HepG2 (cell line): ENCODE results near the gene BCL11B. TPM values are rescaled to one million over a fixed set of nuclear protein-coding genes. Genes with fewer than 3 reads are reported as not detected.
A peak's percentile ranks its signal among the peaks of the same experiment; 100 is the strongest.

Experiments
- BRD4 ChIP-seq: sonication (generic); formaldehyde crosslinking; IDR thresholded peaks from 2 replicates; pipeline ENCODE4 v1.4.0; 2020; ENCODE audit warnings: missing genetic modification reagents
- HDAC6 ChIP-seq: fragments of 200-600 bp; sonication (generic); IDR thresholded peaks from 2 replicates; pipeline ENCODE4 v1.7.0; 2017; ENCODE audit warnings: mild to moderate bottlenecking, antibody characterized with exemption, low read length, low read depth
- KAT2B ChIP-seq: fragments of 150-350 bp; IDR thresholded peaks from 2 replicates; pipeline ENCODE4 v1.6.1; 2014; ENCODE audit warnings: low read depth, low read length, borderline replicate concordance
- NCOR1 ChIP-seq: fragments of 200-600 bp; sonication (generic); IDR thresholded peaks from 2 replicates; pipeline ENCODE4 v1.7.0; 2017; ENCODE audit warnings: antibody characterized with exemption, low read length, borderline replicate concordance
- NR2F6 ChIP-seq, 2 experiments: IDR thresholded peaks; 2 replicates each; pipeline ENCODE4 v1.6.1; 2016; ENCODE audit warnings: antibody characterized with exemption in 1 of 2, mild to moderate bottlenecking in 1 of 2
- WIZ ChIP-seq: sonication (generic); formaldehyde crosslinking; IDR thresholded peaks from 2 replicates; pipeline ENCODE4 v1.5.1; 2020; ENCODE audit warnings: mild to moderate bottlenecking, missing genetic modification reagents
- ZFY ChIP-seq: sonication (generic); formaldehyde crosslinking; IDR thresholded peaks from 2 replicates; pipeline ENCODE4 v1.4.0; 2020; ENCODE audit warnings: missing genetic modification reagents
- ZNF264 ChIP-seq: sonication (generic); formaldehyde crosslinking; IDR thresholded peaks from 2 replicates; pipeline ENCODE4 v1.4.0; 2020; ENCODE audit warnings: missing genetic modification reagents
- ZNF33A ChIP-seq: sonication (generic); formaldehyde crosslinking; IDR thresholded peaks from 2 replicates; pipeline ENCODE4 v1.5.1; 2020; ENCODE audit warnings: missing genetic modification reagents, mild to moderate bottlenecking, moderate library complexity, borderline replicate concordance
- ZNF552 ChIP-seq: sonication (generic); formaldehyde crosslinking; IDR thresholded peaks from 2 replicates; pipeline ENCODE4 v1.9.0; 2022; ENCODE audit warnings: missing genetic modification reagents, mild to moderate bottlenecking, borderline replicate concordance
- polyA plus RNA-seq, 8 experiments: library from polyadenylated mRNA; depleted of rRNA in 3 of 8; stranded (reverse) in 7 of 8; unstranded in 1 of 8; fragments of >200 nt; fragmentation: Illumina TruSeq in 4 of 8; extraction: Trizol in 4 of 8; gene quantifications; 2 replicates each; pipeline versions ENCODE4 v1.2.1 to v1.2.3, GENCODE V29; 2011 to 2016; ENCODE audit warnings: low read depth in 4 of 8, missing spikeins in 1 of 8, mixed read lengths in 1 of 8; ENCODE audit not compliant: insufficient read depth in 1 of 8
- total RNA-seq, 5 experiments: library from RNA; depleted of rRNA; stranded (reverse); fragments of >200 nt; fragmentation: Illumina TruSeq; extraction: Trizol; gene quantifications; 2 replicates each; pipeline ENCODE4 v1.2.3, GENCODE V29; 2016; ENCODE audit warnings: low read depth in 1 of 5
- TF ChIP-seq, protein P1 (sequence below), 2 experiments: sonication (generic) in 1 of 2; formaldehyde crosslinking in 1 of 2; IDR thresholded peaks; 2 replicates each; pipeline versions ENCODE4 v1.4.0 to v1.6.1; 2016 to 2020; ENCODE audit warnings: borderline replicate concordance in 1 of 2, low read depth in 1 of 2, mild to moderate bottlenecking in 1 of 2, missing genetic modification reagents in 1 of 2
- TF ChIP-seq, protein P2 (sequence below): sonication (generic); formaldehyde crosslinking; conservative IDR thresholded peaks from 2 replicates; pipeline ENCODE4 v1.4.0; 2020; ENCODE audit warnings: missing genetic modification reagents
- TF ChIP-seq, protein P3 (sequence below): sonication (generic); formaldehyde crosslinking; IDR thresholded peaks from 2 replicates; pipeline ENCODE4 v1.8.0; 2022; ENCODE audit warnings: mild to moderate bottlenecking, missing genetic modification reagents, moderate library complexity
- TF ChIP-seq, protein P4 (sequence below): sonication (generic); formaldehyde crosslinking; IDR thresholded peaks from 2 replicates; pipeline ENCODE4 v1.5.1; 2020; ENCODE audit warnings: mild to moderate bottlenecking, missing genetic modification reagents, borderline replicate concordance

Gene BCL11B
- total and polyA plus RNA-seq, 2 of the 13 experiments (the other 11 are each of a cell fraction or from before 2014, with no cell fraction given), result not detected

DNA sequence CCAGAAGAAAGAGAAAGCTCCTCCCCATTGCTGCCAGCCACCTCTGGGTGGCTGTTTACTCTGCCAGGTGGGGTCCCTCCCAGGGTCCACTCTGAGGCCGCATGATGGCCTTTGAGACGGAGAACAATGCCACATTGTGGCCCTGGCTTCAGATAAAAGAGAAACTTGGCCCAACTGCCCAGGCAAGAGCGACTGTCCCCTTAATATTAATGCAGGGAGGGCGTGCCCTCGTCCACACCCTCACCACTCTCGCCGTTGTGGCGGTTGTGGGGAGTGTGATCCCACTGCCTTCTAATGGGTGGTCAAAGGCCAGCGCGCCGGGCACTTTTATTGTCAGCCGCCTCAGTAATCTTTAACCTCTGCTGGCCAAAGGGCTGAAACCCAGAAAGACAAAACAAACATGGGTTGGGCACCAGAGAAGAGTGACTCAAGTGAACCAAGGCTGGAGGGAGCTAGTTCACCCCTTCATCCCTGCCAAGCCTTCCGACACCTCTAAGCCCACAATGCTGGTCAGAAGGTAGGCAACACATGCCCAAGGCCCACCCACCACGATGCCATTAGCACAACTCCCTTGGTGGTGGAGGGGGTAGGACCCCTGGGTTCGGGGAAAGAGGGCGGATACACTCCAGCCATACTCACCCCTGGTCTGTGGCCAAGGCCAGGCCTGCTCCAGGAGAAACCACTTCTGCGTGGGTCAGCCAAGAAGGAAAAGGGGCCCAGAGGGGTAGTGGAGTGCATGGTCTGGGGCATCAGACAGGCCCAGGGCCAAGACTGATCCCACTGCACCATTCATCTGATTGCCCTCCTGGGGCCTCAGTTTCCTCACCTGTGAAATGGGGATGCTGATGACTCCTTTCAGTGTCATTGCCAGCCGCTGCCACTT is 44.5 kb upstream of the BCL11B start (continued):
- TF ChIP-seq, protein P1, sequence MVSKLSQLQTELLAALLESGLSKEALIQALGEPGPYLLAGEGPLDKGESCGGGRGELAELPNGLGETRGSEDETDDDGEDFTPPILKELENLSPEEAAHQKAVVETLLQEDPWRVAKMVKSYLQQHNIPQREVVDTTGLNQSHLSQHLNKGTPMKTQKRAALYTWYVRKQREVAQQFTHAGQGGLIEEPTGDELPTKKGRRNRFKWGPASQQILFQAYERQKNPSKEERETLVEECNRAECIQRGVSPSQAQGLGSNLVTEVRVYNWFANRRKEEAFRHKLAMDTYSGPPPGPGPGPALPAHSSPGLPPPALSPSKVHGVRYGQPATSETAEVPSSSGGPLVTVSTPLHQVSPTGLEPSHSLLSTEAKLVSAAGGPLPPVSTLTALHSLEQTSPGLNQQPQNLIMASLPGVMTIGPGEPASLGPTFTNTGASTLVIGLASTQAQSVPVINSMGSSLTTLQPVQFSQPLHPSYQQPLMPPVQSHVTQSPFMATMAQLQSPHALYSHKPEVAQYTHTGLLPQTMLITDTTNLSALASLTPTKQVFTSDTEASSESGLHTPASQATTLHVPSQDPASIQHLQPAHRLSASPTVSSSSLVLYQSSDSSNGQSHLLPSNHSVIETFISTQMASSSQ (IDR thresholded peaks at IDR 0.05; ENCODE audit: low read depth), result peak; percentile 68
- TF ChIP-seq, protein P1 (CRISPR knock-in tag; IDR thresholded peaks at IDR 0.05; ENCODE audit: borderline replicate concordance), result 0 out of 2 replicates have a peak, but pooled peaks have one; percentile 63
- TF ChIP-seq KAT2B (no peak), NR2F6 (IDR thresholded peaks at IDR 0.05) (peak; percentile 92), NR2F6 (CRISPR knock-in tag; IDR thresholded peaks at IDR 0.05) (peak; percentile 90), BRD4 (0 out of 2 replicates have a peak, but pooled peaks have one; percentile 33), HDAC6 (no peak), ZFY (CRISPR knock-in tag) (peak; percentile 44; the same call in 1 of the 2 replicates), WIZ (CRISPR knock-in tag) (no peak), ZNF552 (0 out of 2 replicates have a peak, but pooled peaks have one; percentile 69), ZNF264 (CRISPR knock-in tag) (peak; percentile 68; the same call in 1 of the 2 replicates), NCOR1 (peak; percentile 86), ZNF33A (CRISPR knock-in tag) (no peak)
- TF ChIP-seq, protein P2, sequence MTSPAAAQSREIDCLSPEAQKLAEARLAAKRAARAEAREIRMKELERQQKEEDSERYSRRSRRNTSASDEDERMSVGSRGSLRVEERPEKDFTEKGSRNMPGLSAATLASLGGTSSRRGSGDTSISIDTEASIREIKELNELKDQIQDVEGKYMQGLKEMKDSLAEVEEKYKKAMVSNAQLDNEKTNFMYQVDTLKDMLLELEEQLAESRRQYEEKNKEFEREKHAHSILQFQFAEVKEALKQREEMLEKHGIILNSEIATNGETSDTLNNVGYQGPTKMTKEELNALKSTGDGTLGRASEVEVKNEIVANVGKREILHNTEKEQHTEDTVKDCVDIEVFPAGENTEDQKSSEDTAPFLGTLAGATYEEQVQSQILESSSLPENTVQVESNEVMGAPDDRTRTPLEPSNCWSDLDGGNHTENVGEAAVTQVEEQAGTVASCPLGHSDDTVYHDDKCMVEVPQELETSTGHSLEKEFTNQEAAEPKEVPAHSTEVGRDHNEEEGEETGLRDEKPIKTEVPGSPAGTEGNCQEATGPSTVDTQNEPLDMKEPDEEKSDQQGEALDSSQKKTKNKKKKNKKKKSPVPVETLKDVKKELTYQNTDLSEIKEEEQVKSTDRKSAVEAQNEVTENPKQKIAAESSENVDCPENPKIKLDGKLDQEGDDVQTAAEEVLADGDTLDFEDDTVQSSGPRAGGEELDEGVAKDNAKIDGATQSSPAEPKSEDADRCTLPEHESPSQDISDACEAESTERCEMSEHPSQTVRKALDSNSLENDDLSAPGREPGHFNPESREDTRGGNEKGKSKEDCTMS, result no peak
- TF ChIP-seq, protein P3, sequence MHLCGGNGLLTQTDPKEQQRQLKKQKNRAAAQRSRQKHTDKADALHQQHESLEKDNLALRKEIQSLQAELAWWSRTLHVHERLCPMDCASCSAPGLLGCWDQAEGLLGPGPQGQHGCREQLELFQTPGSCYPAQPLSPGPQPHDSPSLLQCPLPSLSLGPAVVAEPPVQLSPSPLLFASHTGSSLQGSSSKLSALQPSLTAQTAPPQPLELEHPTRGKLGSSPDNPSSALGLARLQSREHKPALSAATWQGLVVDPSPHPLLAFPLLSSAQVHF (CRISPR knock-in tag), result no peak
- TF ChIP-seq, protein P4, sequence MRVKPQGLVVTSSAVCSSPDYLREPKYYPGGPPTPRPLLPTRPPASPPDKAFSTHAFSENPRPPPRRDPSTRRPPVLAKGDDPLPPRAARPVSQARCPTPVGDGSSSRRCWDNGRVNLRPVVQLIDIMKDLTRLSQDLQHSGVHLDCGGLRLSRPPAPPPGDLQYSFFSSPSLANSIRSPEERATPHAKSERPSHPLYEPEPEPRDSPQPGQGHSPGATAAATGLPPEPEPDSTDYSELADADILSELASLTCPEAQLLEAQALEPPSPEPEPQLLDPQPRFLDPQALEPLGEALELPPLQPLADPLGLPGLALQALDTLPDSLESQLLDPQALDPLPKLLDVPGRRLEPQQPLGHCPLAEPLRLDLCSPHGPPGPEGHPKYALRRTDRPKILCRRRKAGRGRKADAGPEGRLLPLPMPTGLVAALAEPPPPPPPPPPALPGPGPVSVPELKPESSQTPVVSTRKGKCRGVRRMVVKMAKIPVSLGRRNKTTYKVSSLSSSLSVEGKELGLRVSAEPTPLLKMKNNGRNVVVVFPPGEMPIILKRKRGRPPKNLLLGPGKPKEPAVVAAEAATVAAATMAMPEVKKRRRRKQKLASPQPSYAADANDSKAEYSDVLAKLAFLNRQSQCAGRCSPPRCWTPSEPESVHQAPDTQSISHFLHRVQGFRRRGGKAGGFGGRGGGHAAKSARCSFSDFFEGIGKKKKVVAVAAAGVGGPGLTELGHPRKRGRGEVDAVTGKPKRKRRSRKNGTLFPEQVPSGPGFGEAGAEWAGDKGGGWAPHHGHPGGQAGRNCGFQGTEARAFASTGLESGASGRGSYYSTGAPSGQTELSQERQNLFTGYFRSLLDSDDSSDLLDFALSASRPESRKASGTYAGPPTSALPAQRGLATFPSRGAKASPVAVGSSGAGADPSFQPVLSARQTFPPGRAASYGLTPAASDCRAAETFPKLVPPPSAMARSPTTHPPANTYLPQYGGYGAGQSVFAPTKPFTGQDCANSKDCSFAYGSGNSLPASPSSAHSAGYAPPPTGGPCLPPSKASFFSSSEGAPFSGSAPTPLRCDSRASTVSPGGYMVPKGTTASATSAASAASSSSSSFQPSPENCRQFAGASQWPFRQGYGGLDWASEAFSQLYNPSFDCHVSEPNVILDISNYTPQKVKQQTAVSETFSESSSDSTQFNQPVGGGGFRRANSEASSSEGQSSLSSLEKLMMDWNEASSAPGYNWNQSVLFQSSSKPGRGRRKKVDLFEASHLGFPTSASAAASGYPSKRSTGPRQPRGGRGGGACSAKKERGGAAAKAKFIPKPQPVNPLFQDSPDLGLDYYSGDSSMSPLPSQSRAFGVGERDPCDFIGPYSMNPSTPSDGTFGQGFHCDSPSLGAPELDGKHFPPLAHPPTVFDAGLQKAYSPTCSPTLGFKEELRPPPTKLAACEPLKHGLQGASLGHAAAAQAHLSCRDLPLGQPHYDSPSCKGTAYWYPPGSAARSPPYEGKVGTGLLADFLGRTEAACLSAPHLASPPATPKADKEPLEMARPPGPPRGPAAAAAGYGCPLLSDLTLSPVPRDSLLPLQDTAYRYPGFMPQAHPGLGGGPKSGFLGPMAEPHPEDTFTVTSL (CRISPR knock-in tag), result peak; percentile 80; the same call in 1 of the 2 replicates
